Measurements from ENCODE around the gene HPCAL1.
A peak's percentile ranks its signal among the peaks of the same experiment; 100 is the strongest.

HPCAL1 gene

GRCh38 chr2:10433264-10433946 is 130.7 kb downstream of the HPCAL1 start:
- no peaks in the 10 kb centered on the region for H3K36me3 ChIP-seq (ENCODE audit: control insufficient read depth, insufficient read depth, low read length)
- H2AK5ac ChIP-seq (ENCODE audit: low read length) = no peak overlapping the region
- H3K18ac ChIP-seq (ENCODE audit: low read length) = no peak overlapping the region
- H3K9ac ChIP-seq (ENCODE audit: low read length) = no peak overlapping the region
- H3K79me2 ChIP-seq (ENCODE audit: control insufficient read depth, insufficient read depth, low read length) = no peaks in the 10 kb centered on the region
- no peak overlapping the region for H3K56ac ChIP-seq (ENCODE audit: low read length)
- no peaks in the 10 kb centered on the region for H3K79me1 ChIP-seq (ENCODE audit: low read length)
- H3K4me2 ChIP-seq (ENCODE audit: low read length) = no peak overlapping the region
- H3K4me1 ChIP-seq (ENCODE audit: control insufficient read depth, low read depth, low read length) = no peaks in the 10 kb centered on the region
- no peaks in the 10 kb centered on the region for H3K27me3 ChIP-seq (ENCODE audit: insufficient read depth, low read length, poor library complexity)
- no peak overlapping the region for H3K23ac ChIP-seq (ENCODE audit: low read length)
- no peak overlapping the region for H3K4me3 ChIP-seq (ENCODE audit: low read length)
- no peak overlapping the region for H2BK120ac ChIP-seq (ENCODE audit: low read depth, low read length)
- no peak overlapping the region for H3K27ac ChIP-seq (ENCODE audit: low read depth, low read length)
- no peak for DNase-seq
- 100% methylated on average over 5 of the region's 10 CpGs for WGBS (ENCODE audit: extremely low coverage, insufficient coverage, low lambda C conversion rate)
- no peak overlapping the region for H4K8ac ChIP-seq (ENCODE audit: low read depth, low read length)
- H4K5ac ChIP-seq (ENCODE audit: low read length) = no peak overlapping the region
- no peak overlapping the region for H3K4ac ChIP-seq (ENCODE audit: low read depth, low read length)
- no peak overlapping the region for H2BK15ac ChIP-seq (replicated peaks; ENCODE audit: low read depth)
- no peak overlapping the region for H2BK5ac ChIP-seq (ENCODE audit: low read length)

DNA sequence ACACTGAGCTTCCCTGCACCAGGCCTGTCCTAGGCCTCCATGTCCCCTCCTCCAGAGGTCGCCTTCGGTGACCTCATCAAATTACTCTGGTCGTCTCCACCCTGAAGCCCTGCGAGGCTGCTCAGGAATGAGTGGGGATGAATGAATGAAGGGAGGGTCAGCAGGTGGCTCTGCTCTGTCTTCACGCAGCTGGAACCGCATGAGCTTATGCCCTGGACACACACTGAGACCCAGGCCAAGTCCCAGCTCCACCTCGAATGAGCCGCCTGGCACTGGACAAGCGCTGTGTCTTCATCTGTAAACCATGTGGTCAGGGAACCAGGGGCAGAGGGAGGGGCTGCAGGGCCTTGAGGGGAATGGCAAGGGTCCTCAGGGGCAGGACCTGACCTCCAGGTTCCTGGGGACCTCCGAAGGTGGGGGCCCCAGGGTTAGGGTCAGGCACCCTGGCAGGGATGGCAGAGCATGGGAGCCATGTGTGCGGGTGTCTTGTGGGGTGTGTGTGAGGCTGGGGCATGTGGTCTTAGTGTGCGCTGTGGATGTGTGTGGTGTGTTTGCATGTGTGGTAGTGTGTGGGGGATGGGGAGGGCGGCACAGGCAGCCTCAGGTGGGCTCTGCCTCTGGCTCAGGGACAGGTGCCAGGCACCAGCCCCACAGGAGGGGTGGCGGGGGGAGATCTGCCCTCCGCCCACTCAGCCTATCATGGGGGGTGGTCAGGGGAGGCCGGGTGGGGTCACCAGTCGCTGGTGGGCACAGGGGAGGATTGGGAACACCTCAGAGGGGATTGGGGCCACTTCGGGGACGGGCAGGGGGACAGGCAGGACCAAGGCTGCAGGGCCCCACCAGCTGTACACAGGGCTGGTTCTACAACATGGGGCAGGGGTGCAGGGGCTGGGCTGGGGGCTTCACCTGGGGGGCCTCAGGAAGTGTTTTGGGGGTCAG is 131.5 kb downstream of the HPCAL1 start:
- H3K18ac ChIP-seq (ENCODE audit: low read length) = no peak overlapping the region
- H3K79me1 ChIP-seq (ENCODE audit: low read length) = no peaks in the 10 kb centered on the region
- no peak overlapping the region for H3K23ac ChIP-seq (ENCODE audit: low read length)
- H3K4me3 ChIP-seq (ENCODE audit: low read length) = no peak overlapping the region
- H4K5ac ChIP-seq (ENCODE audit: low read length) = no peak overlapping the region
- H4K8ac ChIP-seq (ENCODE audit: low read depth, low read length) = no peak overlapping the region
- no peaks in the 10 kb centered on the region for H3K4me1 ChIP-seq (ENCODE audit: control insufficient read depth, low read depth, low read length)
- no peak overlapping the region for H2AK5ac ChIP-seq (ENCODE audit: low read length)
- no peak overlapping the region for H3K4me2 ChIP-seq (ENCODE audit: low read length)
- H2BK5ac ChIP-seq (ENCODE audit: low read length) = no peak overlapping the region
- no peak overlapping the region for H3K56ac ChIP-seq (ENCODE audit: low read length)
- no peak overlapping the region for H3K9ac ChIP-seq (ENCODE audit: low read length)
- no peak overlapping the region for H2BK15ac ChIP-seq (replicated peaks; ENCODE audit: low read depth)
- H3K79me2 ChIP-seq (ENCODE audit: control insufficient read depth, insufficient read depth, low read length) = no peaks in the 10 kb centered on the region
- H3K36me3 ChIP-seq (ENCODE audit: control insufficient read depth, insufficient read depth, low read length) = no peaks in the 10 kb centered on the region
- H3K4ac ChIP-seq (ENCODE audit: low read depth, low read length) = no peak overlapping the region
- H3K27me3 ChIP-seq (ENCODE audit: insufficient read depth, low read length, poor library complexity) = no peaks in the 10 kb centered on the region
- no CpG with 5 or more reads among the region's 19 CpGs for WGBS (ENCODE audit: extremely low coverage, insufficient coverage, low lambda C conversion rate)
- no peak overlapping the region for H3K27ac ChIP-seq (ENCODE audit: low read depth, low read length)
- peak; percentile 37 for DNase-seq
- no peak overlapping the region for H2BK120ac ChIP-seq (ENCODE audit: low read depth, low read length)

- Histone ChIP-seq H4K8ac (ENCODE audit: low read depth, low read length) (no peak overlapping the region), H2BK120ac (ENCODE audit: low read depth, low read length) (no peak overlapping the region), H3K36me3 (ENCODE audit: control insufficient read depth, insufficient read depth, low read length) (peaks cover 3% of the 10 kb centered on the region), H3K4me3 (ENCODE audit: low read length) (no peak overlapping the region), H3K27me3 (ENCODE audit: insufficient read depth, low read length, poor library complexity) (no peaks in the 10 kb centered on the region), H3K56ac (ENCODE audit: low read length) (no peak overlapping the region), H3K4me1 (ENCODE audit: control insufficient read depth, low read depth, low read length) (no peaks in the 10 kb centered on the region), H3K27ac (ENCODE audit: low read depth, low read length) (no peak overlapping the region), H2BK5ac (ENCODE audit: low read length) (no peak overlapping the region), H3K79me2 (ENCODE audit: control insufficient read depth, insufficient read depth, low read length) (no peaks in the 10 kb centered on the region), H3K4ac (ENCODE audit: low read depth, low read length) (no peak overlapping the region), H3K18ac (ENCODE audit: low read length) (no peak overlapping the region), H3K23ac (ENCODE audit: low read length) (no peak overlapping the region), H2BK15ac (replicated peaks; ENCODE audit: low read depth) (no peak overlapping the region), H3K4me2 (ENCODE audit: low read length) (no peak overlapping the region), H4K5ac (ENCODE audit: low read length) (no peak overlapping the region), H2AK5ac (ENCODE audit: low read length) (no peak overlapping the region), H3K79me1 (ENCODE audit: low read length) (no peaks in the 10 kb centered on the region), H3K9ac (ENCODE audit: low read length) (no peak overlapping the region)
- DNase-seq = peak; percentile 84
- WGBS (ENCODE audit: extremely low coverage, insufficient coverage, low lambda C conversion rate) = no CpG with 5 or more reads among the region's 28 CpGs
Observed at GRCh38 chr2:10434886-10435819, 132.4 kb downstream of the HPCAL1 start.

GRCh38 chr2:10435820-10436204 is 133.1 kb downstream of the HPCAL1 start:
- H3K23ac ChIP-seq (ENCODE audit: low read length) = no peak overlapping the region
- DNase-seq = no peak
- H3K4ac ChIP-seq (ENCODE audit: low read depth, low read length) = no peak overlapping the region
- no peak overlapping the region for H4K5ac ChIP-seq (ENCODE audit: low read length)
- H3K36me3 ChIP-seq (ENCODE audit: control insufficient read depth, insufficient read depth, low read length) = peaks cover 4% of the 10 kb centered on the region
- no CpG with 5 or more reads among the region's 14 CpGs for WGBS (ENCODE audit: extremely low coverage, insufficient coverage, low lambda C conversion rate)
- no peaks in the 10 kb centered on the region for H3K79me1 ChIP-seq (ENCODE audit: low read length)
- H2BK120ac ChIP-seq (ENCODE audit: low read depth, low read length) = no peak overlapping the region
- H3K4me1 ChIP-seq (ENCODE audit: control insufficient read depth, low read depth, low read length) = no peaks in the 10 kb centered on the region
- H3K79me2 ChIP-seq (ENCODE audit: control insufficient read depth, insufficient read depth, low read length) = no peaks in the 10 kb centered on the region
- no peak overlapping the region for H4K8ac ChIP-seq (ENCODE audit: low read depth, low read length)
- H2AK5ac ChIP-seq (ENCODE audit: low read length) = no peak overlapping the region
- H3K56ac ChIP-seq (ENCODE audit: low read length) = no peak overlapping the region
- no peak overlapping the region for H3K4me2 ChIP-seq (ENCODE audit: low read length)
- H3K9ac ChIP-seq (ENCODE audit: low read length) = no peak overlapping the region
- H3K27ac ChIP-seq (ENCODE audit: low read depth, low read length) = no peak overlapping the region
- no peak overlapping the region for H2BK15ac ChIP-seq (replicated peaks; ENCODE audit: low read depth)
- no peak overlapping the region for H3K4me3 ChIP-seq (ENCODE audit: low read length)
- H2BK5ac ChIP-seq (ENCODE audit: low read length) = no peak overlapping the region
- H3K27me3 ChIP-seq (ENCODE audit: insufficient read depth, low read length, poor library complexity) = no peaks in the 10 kb centered on the region
- no peak overlapping the region for H3K18ac ChIP-seq (ENCODE audit: low read length)

- Histone ChIP-seq H2AK5ac (ENCODE audit: low read length) (no peak overlapping the region), H2BK15ac (replicated peaks; ENCODE audit: low read depth) (no peak overlapping the region), H4K8ac (ENCODE audit: low read depth, low read length) (no peak overlapping the region), H3K27ac (ENCODE audit: low read depth, low read length) (no peak overlapping the region), H3K56ac (ENCODE audit: low read length) (no peak overlapping the region), H3K9ac (ENCODE audit: low read length) (no peak overlapping the region), H3K18ac (ENCODE audit: low read length) (no peak overlapping the region), H3K4me2 (ENCODE audit: low read length) (no peak overlapping the region), H3K4me3 (ENCODE audit: low read length) (no peak overlapping the region), H2BK5ac (ENCODE audit: low read length) (no peak overlapping the region), H3K79me2 (ENCODE audit: control insufficient read depth, insufficient read depth, low read length) (no peaks in the 10 kb centered on the region), H3K79me1 (ENCODE audit: low read length) (no peaks in the 10 kb centered on the region), H3K4me1 (ENCODE audit: control insufficient read depth, low read depth, low read length) (no peaks in the 10 kb centered on the region), H3K27me3 (ENCODE audit: insufficient read depth, low read length, poor library complexity) (no peaks in the 10 kb centered on the region), H3K4ac (ENCODE audit: low read depth, low read length) (no peak overlapping the region), H4K5ac (ENCODE audit: low read length) (no peak overlapping the region), H2BK120ac (ENCODE audit: low read depth, low read length) (no peak overlapping the region), H3K36me3 (ENCODE audit: control insufficient read depth, insufficient read depth, low read length) (peaks cover 4% of the 10 kb centered on the region), H3K23ac (ENCODE audit: low read length) (no peak overlapping the region)
- no peak for DNase-seq
- no CpG with 5 or more reads among the region's 13 CpGs for WGBS (ENCODE audit: extremely low coverage, insufficient coverage, low lambda C conversion rate)
Observed at GRCh38 chr2:10436583-10437110, 133.9 kb downstream of the HPCAL1 start.
